ENCODE results near the gene FCER2. TPM values are rescaled to one million over a fixed set of nuclear protein-coding genes. Genes with fewer than 3 reads are reported as not detected.

The FCER2 gene
- total RNA-seq, 1 experiment from 2014 or later = not detected

- intact Hi-C loops (cut with micrococcal nuclease; ENCODE audit: unreplicated experiment) = no loop called here
- Histone ChIP-seq H3K27me3 (replicated peaks; ENCODE audit: insufficient read depth, low read depth, low read length, poor library complexity) (peaks cover 16% of the 10 kb centered on the region), H3K27ac (ENCODE audit: low read depth, low read length, poor library complexity, severe bottlenecking) (no peak overlapping the region), H3K4me1 (ENCODE audit: insufficient read depth, low read length, poor library complexity, severe bottlenecking) (no peaks in the 10 kb centered on the region), H3K9me3 (ENCODE audit: low read depth, low read length, poor library complexity, severe bottlenecking) (no peaks in the 10 kb centered on the region), H3K4me3 (ENCODE audit: low read depth, low read length, poor library complexity, severe bottlenecking) (no peak overlapping the region), H3K36me3 (ENCODE audit: insufficient read depth, low read length, poor library complexity, severe bottlenecking) (peaks cover 9% of the 10 kb centered on the region)
- no TSS peak for BruUV-seq (replicated peaks)
- no peak for TF ChIP-seq CTCF (conservative IDR thresholded peaks at IDR 0.05; ENCODE audit: low read depth, low read length)
- no peak for TF ChIP-seq EZH2 (IDR thresholded peaks at IDR 0.05; ENCODE audit: borderline replicate concordance, low read depth, low read length, poor library complexity, severe bottlenecking)
- ChIA-PET CTCF (interaction anchor here (0.6 kb wide), 1 partner anchor 184 kb away, joined by 9 read pairs; no protein-coding TSS in a partner anchor), POLR2A (ENCODE audit: low non-redundant PET) (no interaction called here)
- DNase-seq (ENCODE audit: low spot score) = no peak
Observed at GRCh38 chr19:7685546-7686445, 16.1 kb downstream of the FCER2 start.

GRCh38 chr19:7682175-7682855 lies 19.6 kb downstream of the FCER2 start:
- peak overlapping the region; percentile 97 for H3K4me3 ChIP-seq (ENCODE audit: low read depth, low read length, poor library complexity, severe bottlenecking)
- H3K27ac ChIP-seq (ENCODE audit: low read depth, low read length, poor library complexity, severe bottlenecking) = peak overlapping the region; percentile 13
- peaks cover 8% of the 10 kb centered on the region for H3K4me1 ChIP-seq (ENCODE audit: insufficient read depth, low read length, poor library complexity, severe bottlenecking)
- H3K27me3 ChIP-seq (replicated peaks; ENCODE audit: insufficient read depth, low read depth, low read length, poor library complexity) = no peaks in the 10 kb centered on the region
- no peak for DNase-seq (ENCODE audit: low spot score)
- intact Hi-C loops (cut with micrococcal nuclease; ENCODE audit: unreplicated experiment) = loop anchor here (5.0 kb wide), 1 partner anchor 315 kb away; no protein-coding TSS in a partner anchor
- ChIA-PET CTCF (no interaction called here), POLR2A (ENCODE audit: low non-redundant PET) (no interaction called here)
- no peak for TF ChIP-seq CTCF (conservative IDR thresholded peaks at IDR 0.05; ENCODE audit: low read depth, low read length)
- TF ChIP-seq EZH2 (IDR thresholded peaks at IDR 0.05; ENCODE audit: borderline replicate concordance, low read depth, low read length, poor library complexity, severe bottlenecking) = no peak
- H3K9me3 ChIP-seq (ENCODE audit: low read depth, low read length, poor library complexity, severe bottlenecking) = no peaks in the 10 kb centered on the region
- TSS peak; percentile 67 for BruUV-seq (replicated peaks)
- peaks cover 9% of the 10 kb centered on the region for H3K36me3 ChIP-seq (ENCODE audit: insufficient read depth, low read length, poor library complexity, severe bottlenecking)

- Histone ChIP-seq H3K27me3 (replicated peaks; ENCODE audit: insufficient read depth, low read depth, low read length, poor library complexity) (no peaks in the 10 kb centered on the region), H3K27ac (ENCODE audit: low read depth, low read length, poor library complexity, severe bottlenecking) (peak overlapping the region; percentile 76), H3K36me3 (ENCODE audit: insufficient read depth, low read length, poor library complexity, severe bottlenecking) (peaks cover 9% of the 10 kb centered on the region), H3K9me3 (ENCODE audit: low read depth, low read length, poor library complexity, severe bottlenecking) (no peaks in the 10 kb centered on the region), H3K4me1 (ENCODE audit: insufficient read depth, low read length, poor library complexity, severe bottlenecking) (peaks cover 15% of the 10 kb centered on the region), H3K4me3 (ENCODE audit: low read depth, low read length, poor library complexity, severe bottlenecking) (peak overlapping the region; percentile 97)
- DNase-seq (ENCODE audit: low spot score) = peak; percentile 89
- ChIA-PET POLR2A (ENCODE audit: low non-redundant PET) (interaction anchor here (0.6 kb wide), 1 partner anchor 149 kb away, joined by 3 read pairs; no protein-coding TSS in a partner anchor), CTCF (interaction anchor here (0.5 to 2.2 kb wide), 18 partner anchors 15 to 512 kb away, joined by 3 to 37 read pairs (median 4); partner anchors contain the start of genes PET100 and XAB2)
- no TSS peak for BruUV-seq (replicated peaks)
- TF ChIP-seq EZH2 (IDR thresholded peaks at IDR 0.05; ENCODE audit: borderline replicate concordance, low read depth, low read length, poor library complexity, severe bottlenecking) = no peak
- TF ChIP-seq CTCF (conservative IDR thresholded peaks at IDR 0.05; ENCODE audit: low read depth, low read length) = peak; percentile 64
- intact Hi-C loops (cut with micrococcal nuclease; ENCODE audit: unreplicated experiment) = loop anchor here (2.0 to 5.0 kb wide), 3 partner anchors 29 to 314 kb away; no protein-coding TSS in a partner anchor
Observed at GRCh38 chr19:7681340-7682174, 20.4 kb downstream of the FCER2 start.
